Measurements from ENCODE around the gene SLC44A1.

Gene SLC44A1

DNA sequence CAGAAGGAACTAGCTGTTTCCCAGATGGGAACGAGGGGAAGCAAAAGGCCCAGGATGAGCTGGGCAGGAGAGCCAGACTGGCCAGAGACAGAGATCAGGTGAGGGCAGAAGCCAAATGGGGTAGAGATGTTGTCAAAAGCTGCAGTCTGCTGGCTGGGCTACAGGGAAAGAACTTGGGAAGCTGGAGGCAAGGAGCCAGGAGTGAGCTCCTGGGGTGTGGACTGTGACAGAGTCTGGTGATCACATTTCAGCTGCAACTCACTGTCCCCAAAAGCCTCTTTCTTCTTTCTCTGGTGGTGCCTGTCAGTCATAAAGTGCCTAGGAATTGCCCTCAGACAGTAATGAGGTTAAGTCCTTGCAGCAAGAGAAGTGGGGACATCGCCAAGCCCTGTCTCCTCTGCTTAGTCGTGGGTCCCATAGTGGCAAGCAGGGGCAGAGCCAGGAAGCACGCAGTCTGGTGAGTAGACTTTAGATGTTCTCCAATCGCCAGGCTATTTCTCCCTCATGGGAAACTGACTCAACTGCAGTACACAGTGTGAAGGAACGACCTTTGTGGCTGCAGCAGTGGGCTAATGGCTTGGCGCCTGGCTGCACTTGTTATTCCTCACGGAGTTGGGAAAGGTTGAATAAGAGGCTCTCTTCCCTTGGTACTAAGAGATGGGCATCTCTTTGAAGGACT lies 200.9 kb downstream of the SLC44A1 start:
- H3K4me1 ChIP-seq (ENCODE audit: control insufficient read depth, insufficient read depth, low read length) = peaks cover 10% of the 10 kb centered on the region
- no peaks in the 10 kb centered on the region for H3K27me3 ChIP-seq (ENCODE audit: control insufficient read depth, insufficient read depth, low read length)
- H3K9me3 ChIP-seq (ENCODE audit: control insufficient read depth, insufficient read depth, low read length) = no peaks in the 10 kb centered on the region
- H3K36me3 ChIP-seq (ENCODE audit: control insufficient read depth, insufficient read depth, low read length) = no peaks in the 10 kb centered on the region
- H3K4me3 ChIP-seq (ENCODE audit: low read depth, low read length) = no peak overlapping the region
- no peak overlapping the region for H3K9ac ChIP-seq (ENCODE audit: low read depth, low read length)
- no peak overlapping the region for H3K27ac ChIP-seq (ENCODE audit: low read depth, low read length)

GRCh38 chr9:105447386-105447813 lies 202.9 kb downstream of the SLC44A1 start:
- Histone ChIP-seq H3K27me3 (ENCODE audit: control insufficient read depth, insufficient read depth, low read length) (no peaks in the 10 kb centered on the region), H3K4me1 (ENCODE audit: control insufficient read depth, insufficient read depth, low read length) (peaks cover 10% of the 10 kb centered on the region), H3K27ac (ENCODE audit: low read depth, low read length) (peak overlapping the region; percentile 78), H3K9me3 (ENCODE audit: control insufficient read depth, insufficient read depth, low read length) (no peaks in the 10 kb centered on the region), H3K4me3 (ENCODE audit: low read depth, low read length) (peak overlapping the region; percentile 81), H3K36me3 (ENCODE audit: control insufficient read depth, insufficient read depth, low read length) (no peaks in the 10 kb centered on the region), H3K9ac (ENCODE audit: low read depth, low read length) (no peak overlapping the region)

- Histone ChIP-seq H3K27me3 (ENCODE audit: control insufficient read depth, insufficient read depth, low read length) (no peaks in the 10 kb centered on the region), H3K36me3 (ENCODE audit: control insufficient read depth, insufficient read depth, low read length) (no peaks in the 10 kb centered on the region), H3K9ac (ENCODE audit: low read depth, low read length) (peak within 1 kb of the TSS; percentile 40), H3K4me3 (ENCODE audit: low read depth, low read length) (peak within 1 kb of the TSS; percentile 81), H3K4me1 (ENCODE audit: control insufficient read depth, insufficient read depth, low read length) (peaks cover 10% of the 10 kb centered on the region), H3K9me3 (ENCODE audit: control insufficient read depth, insufficient read depth, low read length) (no peaks in the 10 kb centered on the region), H3K27ac (ENCODE audit: low read depth, low read length) (peak within 1 kb of the TSS; percentile 78)
Observed at GRCh38 chr9:105447814-105448812, 203.7 kb downstream of the SLC44A1 start, which contains the start of gene FSD1L. FSD1L (plus strand) TSS chr9:105448034; CDS start chr9:105448221, 187 bp downstream.

- Histone ChIP-seq H3K9me3 (ENCODE audit: control insufficient read depth, insufficient read depth, low read length) (no peaks in the 10 kb centered on the region), H3K27ac (ENCODE audit: low read depth, low read length) (no peak overlapping the region), H3K27me3 (ENCODE audit: control insufficient read depth, insufficient read depth, low read length) (no peaks in the 10 kb centered on the region), H3K9ac (ENCODE audit: low read depth, low read length) (peak overlapping the region; percentile 40; the same call in 1 of the 2 replicates), H3K4me3 (ENCODE audit: low read depth, low read length) (peak overlapping the region; percentile 81), H3K4me1 (ENCODE audit: control insufficient read depth, insufficient read depth, low read length) (peaks cover 10% of the 10 kb centered on the region), H3K36me3 (ENCODE audit: control insufficient read depth, insufficient read depth, low read length) (no peaks in the 10 kb centered on the region)
Observed at GRCh38 chr9:105449081-105449480, 204.6 kb downstream of the SLC44A1 start.

DNA sequence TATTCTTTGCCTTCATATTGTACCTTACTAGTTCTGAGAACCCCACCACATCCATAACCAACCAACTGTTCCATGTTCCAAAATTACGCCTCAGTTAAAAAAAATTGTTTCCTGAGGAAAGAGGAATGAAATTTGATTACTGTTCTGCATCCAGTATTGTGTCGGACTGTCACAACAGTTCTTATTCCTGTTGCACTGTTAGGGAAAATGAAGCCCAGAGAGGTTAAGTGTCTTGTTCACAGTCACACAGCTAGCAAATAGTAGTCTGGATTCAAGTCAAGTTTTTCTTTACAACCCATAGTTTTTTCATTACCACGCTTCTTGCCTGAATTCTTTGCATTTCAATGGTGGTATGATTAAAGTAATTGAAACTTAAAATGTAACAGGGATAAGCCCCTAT lies 207.7 kb downstream of the SLC44A1 start:
- H3K27ac ChIP-seq (ENCODE audit: low read depth, low read length) = no peak overlapping the region
- H3K27me3 ChIP-seq (ENCODE audit: control insufficient read depth, insufficient read depth, low read length) = no peaks in the 10 kb centered on the region

DNA sequence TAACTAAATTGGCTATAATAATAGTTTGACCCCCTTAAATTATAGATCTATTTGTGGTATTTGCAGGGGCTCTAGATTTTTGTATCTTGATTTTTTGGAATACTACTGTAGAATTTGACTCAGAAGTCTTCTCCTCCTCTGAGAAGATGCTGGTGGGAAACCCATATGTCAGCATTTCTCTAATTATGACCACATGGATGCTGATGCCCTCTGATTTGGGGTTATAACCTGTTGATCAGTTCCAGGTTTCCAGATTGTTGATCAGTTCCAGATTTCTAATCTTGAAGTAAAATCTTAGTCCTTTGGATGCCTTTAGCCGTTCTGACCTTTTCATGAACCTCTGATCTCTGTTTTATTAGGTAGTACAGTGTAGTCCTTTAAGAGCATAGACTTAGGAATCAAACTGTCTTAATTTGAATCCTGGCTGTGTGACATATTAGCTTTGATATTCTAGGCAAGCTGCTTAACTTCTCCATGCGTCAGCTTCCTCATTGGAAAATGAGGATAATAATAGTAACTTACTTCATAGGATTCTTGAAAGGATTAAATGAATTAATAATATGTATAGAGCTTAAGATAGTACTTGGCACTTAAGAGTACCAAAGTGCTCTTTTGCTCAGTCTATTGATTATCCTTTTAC lies 211.5 kb downstream of the SLC44A1 start:
- Histone ChIP-seq H3K4me1 (ENCODE audit: control insufficient read depth, insufficient read depth, low read length) (peaks cover 6% of the 10 kb centered on the region; the same call in 1 of the 2 replicates), H3K27ac (ENCODE audit: low read depth, low read length) (no peak overlapping the region), H3K4me3 (ENCODE audit: low read depth, low read length) (no peak overlapping the region), H3K27me3 (ENCODE audit: control insufficient read depth, insufficient read depth, low read length) (no peaks in the 10 kb centered on the region), H3K9me3 (ENCODE audit: control insufficient read depth, insufficient read depth, low read length) (0 out of 2 replicates have a peak, but pooled peaks cover 2% of the 10 kb centered on the region), H3K9ac (ENCODE audit: low read depth, low read length) (no peak overlapping the region), H3K36me3 (ENCODE audit: control insufficient read depth, insufficient read depth, low read length) (no peaks in the 10 kb centered on the region)

More for the DNA sequence above, 207.7 kb downstream of the SLC44A1 start:
- no peak overlapping the region for H3K9ac ChIP-seq (ENCODE audit: low read depth, low read length)
- H3K36me3 ChIP-seq (ENCODE audit: control insufficient read depth, insufficient read depth, low read length) = no peaks in the 10 kb centered on the region
- H3K4me3 ChIP-seq (ENCODE audit: low read depth, low read length) = no peak overlapping the region
- no peaks in the 10 kb centered on the region for H3K9me3 ChIP-seq (ENCODE audit: control insufficient read depth, insufficient read depth, low read length)
- H3K4me1 ChIP-seq (ENCODE audit: control insufficient read depth, insufficient read depth, low read length) = peaks cover 10% of the 10 kb centered on the region

DNA sequence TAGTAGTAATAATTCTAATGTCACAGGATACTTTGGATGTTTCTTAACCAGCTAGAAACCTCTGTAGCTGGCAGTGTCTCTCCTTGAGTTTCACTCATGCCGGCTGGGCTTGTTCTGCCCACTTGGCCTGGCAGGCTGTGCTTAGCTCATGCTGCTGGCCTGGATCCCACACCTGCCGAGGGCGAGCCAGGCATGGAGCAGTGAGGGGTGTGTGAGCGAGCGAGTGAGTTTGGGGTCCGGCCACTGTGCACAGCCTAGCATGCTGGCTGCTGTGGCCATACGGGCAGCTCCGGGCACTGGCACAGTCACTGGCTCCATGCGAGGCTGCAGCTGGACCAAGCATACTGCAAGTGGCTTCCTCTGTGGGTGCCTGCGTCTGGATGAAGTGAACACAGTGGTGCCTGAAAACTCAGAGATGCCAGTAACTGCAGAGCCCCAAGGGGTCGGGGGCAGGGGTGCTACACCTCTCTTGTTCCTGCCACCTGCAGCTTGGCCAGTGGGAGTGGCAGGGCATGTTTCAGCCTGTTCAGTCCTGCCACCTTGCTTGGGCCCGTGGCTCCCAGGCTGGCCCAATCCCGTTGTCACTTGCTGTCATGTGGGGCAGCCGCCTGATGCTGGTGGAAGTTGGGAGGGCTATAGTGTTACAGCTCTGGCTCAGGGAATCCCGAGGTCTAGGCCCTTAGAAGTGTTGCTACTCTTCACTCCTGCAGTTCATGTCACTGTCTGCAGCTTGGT lies 213.3 kb downstream of the SLC44A1 start:
- Histone ChIP-seq H3K27ac (ENCODE audit: low read depth, low read length) (no peak overlapping the region), H3K27me3 (ENCODE audit: control insufficient read depth, insufficient read depth, low read length) (no peaks in the 10 kb centered on the region), H3K4me3 (ENCODE audit: low read depth, low read length) (no peak overlapping the region), H3K9ac (ENCODE audit: low read depth, low read length) (no peak overlapping the region), H3K9me3 (ENCODE audit: control insufficient read depth, insufficient read depth, low read length) (0 out of 2 replicates have a peak, but pooled peaks cover 2% of the 10 kb centered on the region), H3K36me3 (ENCODE audit: control insufficient read depth, insufficient read depth, low read length) (no peaks in the 10 kb centered on the region), H3K4me1 (ENCODE audit: control insufficient read depth, insufficient read depth, low read length) (peaks cover 6% of the 10 kb centered on the region; the same call in 1 of the 2 replicates)

DNA sequence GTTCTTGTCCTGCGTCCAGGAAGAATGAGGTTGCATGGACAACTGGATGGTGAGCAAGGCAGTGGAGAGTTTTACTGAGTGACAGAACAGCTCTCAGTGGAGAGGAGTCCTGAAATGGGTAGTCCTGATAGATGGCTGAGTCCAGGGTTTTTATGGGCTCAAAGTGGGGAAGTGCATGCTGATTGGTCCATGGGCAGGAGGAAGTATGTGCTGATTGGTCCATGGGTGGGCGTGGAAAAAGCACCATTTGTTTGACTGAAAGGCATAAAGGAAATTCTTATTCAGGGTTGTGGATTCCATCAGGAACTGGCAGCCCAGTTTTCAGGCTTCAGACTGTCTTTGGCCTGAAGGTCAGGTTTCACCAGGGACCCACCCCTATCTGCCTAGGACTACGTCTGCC lies 214.0 kb downstream of the SLC44A1 start:
- Histone ChIP-seq H3K27me3 (ENCODE audit: control insufficient read depth, insufficient read depth, low read length) (no peaks in the 10 kb centered on the region), H3K9ac (ENCODE audit: low read depth, low read length) (no peak overlapping the region), H3K4me3 (ENCODE audit: low read depth, low read length) (no peak overlapping the region), H3K27ac (ENCODE audit: low read depth, low read length) (no peak overlapping the region), H3K4me1 (ENCODE audit: control insufficient read depth, insufficient read depth, low read length) (peaks cover 6% of the 10 kb centered on the region; the same call in 1 of the 2 replicates), H3K9me3 (ENCODE audit: control insufficient read depth, insufficient read depth, low read length) (0 out of 2 replicates have a peak, but pooled peaks cover 2% of the 10 kb centered on the region), H3K36me3 (ENCODE audit: control insufficient read depth, insufficient read depth, low read length) (no peaks in the 10 kb centered on the region)

- no peaks in the 10 kb centered on the region for H3K27me3 ChIP-seq (ENCODE audit: control insufficient read depth, insufficient read depth, low read length)
- H3K9me3 ChIP-seq (ENCODE audit: control insufficient read depth, insufficient read depth, low read length) = 0 out of 2 replicates have a peak, but pooled peaks cover 2% of the 10 kb centered on the region
- H3K9ac ChIP-seq (ENCODE audit: low read depth, low read length) = no peak overlapping the region
- no peaks in the 10 kb centered on the region for H3K36me3 ChIP-seq (ENCODE audit: control insufficient read depth, insufficient read depth, low read length)
- H3K27ac ChIP-seq (ENCODE audit: low read depth, low read length) = no peak overlapping the region
- H3K4me1 ChIP-seq (ENCODE audit: control insufficient read depth, insufficient read depth, low read length) = peaks cover 6% of the 10 kb centered on the region; the same call in 1 of the 2 replicates
- H3K4me3 ChIP-seq (ENCODE audit: low read depth, low read length) = no peak overlapping the region
Observed at GRCh38 chr9:105459336-105459735, 214.9 kb downstream of the SLC44A1 start.

- H3K27me3 ChIP-seq (ENCODE audit: control insufficient read depth, insufficient read depth, low read length) = no peaks in the 10 kb centered on the region
- no peak overlapping the region for H3K9ac ChIP-seq (ENCODE audit: low read depth, low read length)
- H3K36me3 ChIP-seq (ENCODE audit: control insufficient read depth, insufficient read depth, low read length) = peaks cover 37% of the 10 kb centered on the region
- no peaks in the 10 kb centered on the region for H3K9me3 ChIP-seq (ENCODE audit: control insufficient read depth, insufficient read depth, low read length)
- H3K27ac ChIP-seq (ENCODE audit: low read depth, low read length) = no peak overlapping the region
- H3K4me1 ChIP-seq (ENCODE audit: control insufficient read depth, insufficient read depth, low read length) = no peaks in the 10 kb centered on the region
- no peak overlapping the region for H3K4me3 ChIP-seq (ENCODE audit: low read depth, low read length)
Observed at GRCh38 chr9:105466898-105467455, 222.5 kb downstream of the SLC44A1 start.
